ENCODE measurements around the gene SAE1.
"Not testable (repeated sequence)": the region's sequence is repeated elsewhere in the genome, so short reads cannot be mapped to it uniquely, and the experiment has no call there.

Gene SAE1

GRCh38 chr19:47098608-47099007 is 32.0 kb upstream of the SAE1 start:
- no peak for DNase-seq (ENCODE audit: low read depth)
- no peak overlapping the region for H3K4me3 ChIP-seq (ENCODE audit: low read length)
- no peak for TF ChIP-seq CTCF (conservative IDR thresholded peaks at IDR 0.05; ENCODE audit: low read length)

DNA sequence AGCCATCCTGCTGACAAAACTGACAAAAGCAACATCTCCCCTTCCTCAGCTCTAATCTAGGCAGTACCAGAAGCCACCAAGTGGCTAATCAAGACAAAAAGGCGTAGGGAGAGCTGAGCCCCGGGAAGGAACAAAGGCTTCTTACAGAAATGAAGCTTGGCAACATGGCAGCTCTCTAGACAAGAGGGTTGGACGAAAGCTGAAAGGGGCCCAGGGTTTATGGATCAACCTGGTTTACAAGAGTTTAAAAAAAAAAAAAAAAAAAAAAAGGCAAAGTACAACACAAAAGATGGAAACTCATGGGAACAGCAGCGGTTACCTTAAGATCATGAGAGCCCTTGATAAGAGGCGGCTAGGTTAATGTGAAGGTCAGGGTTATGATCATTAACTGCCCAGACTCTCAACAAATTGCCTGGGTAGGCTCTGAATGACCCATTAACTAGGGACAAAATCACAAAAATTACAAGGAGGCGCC is 31.0 kb upstream of the SAE1 start:
- no peak for TF ChIP-seq CTCF (conservative IDR thresholded peaks at IDR 0.05; ENCODE audit: low read length)
- DNase-seq (ENCODE audit: low read depth): no peak
- no peak overlapping the region for H3K4me3 ChIP-seq (ENCODE audit: low read length)

GRCh38 chr19:47100290-47100689 is 30.3 kb upstream of the SAE1 start:
- no peak for TF ChIP-seq CTCF (conservative IDR thresholded peaks at IDR 0.05; ENCODE audit: low read length)
- no peak for DNase-seq (ENCODE audit: low read depth)
- no peak overlapping the region for H3K4me3 ChIP-seq (ENCODE audit: low read length)

DNA sequence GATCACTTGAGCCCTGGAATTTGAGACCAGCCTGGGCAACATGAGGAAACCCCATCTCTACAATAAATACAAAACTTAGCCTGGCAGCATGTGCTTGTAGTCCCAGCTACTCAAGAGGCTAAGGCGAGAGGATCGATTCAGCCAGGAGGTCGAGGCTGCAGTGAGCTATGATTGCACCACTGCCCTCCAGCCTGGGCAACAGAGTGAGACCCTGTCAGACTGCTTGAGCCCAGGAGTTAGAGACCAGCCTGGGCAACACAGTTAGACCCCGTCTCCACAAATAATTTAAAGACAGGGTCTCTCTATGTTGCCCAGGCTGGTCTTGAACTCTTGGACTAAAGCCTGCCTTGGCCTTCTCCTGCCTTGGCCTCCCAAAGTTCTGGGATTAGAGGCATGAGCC is 29.5 kb upstream of the SAE1 start:
- not testable (repeated sequence) for H3K4me3 ChIP-seq (ENCODE audit: low read length); DNase-seq (ENCODE audit: low read depth)

DNA sequence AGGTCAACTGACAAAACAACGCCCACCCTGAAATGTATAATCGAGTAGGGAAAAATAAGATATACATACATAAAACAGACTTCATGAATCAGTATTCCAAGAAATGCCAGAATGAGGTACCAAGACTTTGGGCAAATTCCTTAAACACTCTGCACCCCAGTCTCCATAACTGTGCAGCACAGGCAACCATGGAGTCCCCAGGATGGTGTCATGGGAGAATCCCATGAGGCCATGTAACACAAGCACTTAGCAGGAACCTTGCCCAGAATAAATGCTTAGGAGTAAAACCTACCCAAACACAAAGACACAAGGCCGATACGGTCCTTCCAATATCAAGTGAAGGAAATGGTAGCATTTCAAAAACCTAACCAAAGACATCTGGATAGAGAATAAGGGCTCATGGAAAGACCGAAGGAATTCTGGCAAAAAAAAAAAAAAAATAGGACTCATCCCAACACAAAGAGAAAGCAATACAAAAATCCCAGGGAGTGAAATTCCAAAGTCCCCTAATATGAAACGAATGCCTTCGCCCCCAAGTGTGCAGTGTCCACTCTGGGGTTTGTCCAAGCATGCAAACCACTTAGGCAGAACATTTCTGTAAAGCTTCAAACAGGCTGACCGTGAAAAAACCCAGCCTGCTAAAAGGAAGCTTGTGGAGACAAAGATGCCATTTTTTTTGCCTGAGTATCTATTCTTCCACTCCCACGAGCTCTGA is 28.1 kb upstream of the SAE1 start:
- no peak for TF ChIP-seq CTCF (conservative IDR thresholded peaks at IDR 0.05; ENCODE audit: low read length)
- DNase-seq (ENCODE audit: low read depth): peak; percentile 57
- peak overlapping the region; percentile 20 for H3K4me3 ChIP-seq (ENCODE audit: low read length)

DNA sequence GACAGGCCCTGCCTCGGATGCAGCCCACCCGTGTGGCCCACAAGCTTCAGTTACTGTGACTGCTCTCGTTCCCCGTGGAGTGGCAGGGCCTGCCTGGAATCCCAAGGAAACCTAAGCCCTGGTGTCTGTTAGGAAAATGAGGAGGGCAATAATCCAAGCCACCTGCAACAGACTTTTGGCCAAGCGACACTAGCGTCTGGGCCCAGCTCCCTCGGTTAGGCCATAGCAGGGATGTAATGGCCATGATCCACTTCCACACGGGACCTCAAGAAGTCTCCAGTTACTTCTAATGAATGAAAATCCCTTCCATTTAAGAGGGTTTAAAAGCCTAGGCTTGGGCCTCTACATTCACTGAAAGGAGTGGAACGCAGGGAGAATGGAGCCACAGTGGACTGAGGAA is 26.0 kb upstream of the SAE1 start:
- no peak for TF ChIP-seq CTCF (conservative IDR thresholded peaks at IDR 0.05; ENCODE audit: low read length)
- no peak for DNase-seq (ENCODE audit: low read depth)
- H3K4me3 ChIP-seq (ENCODE audit: low read length): no peak overlapping the region

GRCh38 chr19:47105874-47106273 is 24.8 kb upstream of the SAE1 start:
- TF ChIP-seq CTCF (conservative IDR thresholded peaks at IDR 0.05; ENCODE audit: low read length): no peak
- DNase-seq (ENCODE audit: low read depth): no peak
- no peak overlapping the region for H3K4me3 ChIP-seq (ENCODE audit: low read length)

Measured in AG10803 (cell line).